ENCODE measurements around the gene SNTA1. TPM values are rescaled to one million over a fixed set of nuclear protein-coding genes. Genes with fewer than 3 reads are reported as not detected.

The SNTA1 gene
- total and polyA plus RNA-seq, 2 of the 13 experiments (the other 11 are each of a cell fraction or from before 2014, with no cell fraction given), result 16.4 to 18.3 TPM

DNA sequence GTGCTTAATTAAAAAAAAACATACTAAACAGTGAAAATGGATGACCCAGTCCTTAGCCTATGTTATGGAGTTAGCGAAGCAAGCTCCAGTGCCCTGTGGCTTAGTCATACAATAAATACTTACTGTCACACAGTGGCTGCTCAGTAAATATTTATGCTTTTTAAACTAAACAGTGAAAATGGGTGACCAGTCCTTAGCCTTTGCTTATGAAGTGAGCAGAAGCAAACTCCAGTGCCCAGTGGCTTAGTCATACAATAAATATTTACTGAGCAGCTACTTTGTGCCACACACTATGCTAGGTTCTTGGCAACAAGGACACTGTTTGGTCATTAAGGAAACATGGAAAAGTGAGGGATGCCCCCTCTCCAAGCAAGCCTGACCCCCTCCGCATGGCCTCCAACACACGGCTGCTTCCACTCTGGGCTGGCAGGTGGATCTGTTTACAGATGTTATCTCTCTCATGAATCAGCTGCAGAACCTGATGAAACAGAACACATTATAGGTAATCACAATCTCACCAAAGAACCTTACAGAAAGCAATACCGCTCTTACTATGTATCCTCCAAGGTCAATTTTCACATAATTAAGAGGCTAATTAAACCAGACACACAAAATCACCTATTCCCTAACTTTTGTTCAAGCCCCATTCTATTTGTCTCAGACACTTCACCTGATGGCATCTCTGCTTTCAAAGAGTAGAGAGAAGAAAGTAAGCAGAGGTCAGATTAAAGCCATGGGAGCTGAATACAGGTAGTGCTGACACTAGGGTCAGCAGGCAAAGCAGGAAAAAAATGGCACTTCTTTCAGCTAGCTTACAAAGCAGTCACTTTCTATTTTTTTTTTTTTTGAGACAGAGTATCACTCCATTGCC, 69.6 kb downstream of the SNTA1 start (continued):
- no peak for TF ChIP-seq HNRNPLL (IDR thresholded peaks at IDR 0.05; ENCODE audit: low read depth, low read length, poor library complexity, severe bottlenecking)
- peak; percentile 85; the same call in 1 of the 2 replicates for TF ChIP-seq ETV5 (CRISPR knock-in tag; IDR thresholded peaks at IDR 0.05; ENCODE audit: borderline replicate concordance)
- peak; percentile 99 for TF ChIP-seq IKZF5 (CRISPR knock-in tag; IDR thresholded peaks at IDR 0.05)
- TF ChIP-seq, protein P1, sequence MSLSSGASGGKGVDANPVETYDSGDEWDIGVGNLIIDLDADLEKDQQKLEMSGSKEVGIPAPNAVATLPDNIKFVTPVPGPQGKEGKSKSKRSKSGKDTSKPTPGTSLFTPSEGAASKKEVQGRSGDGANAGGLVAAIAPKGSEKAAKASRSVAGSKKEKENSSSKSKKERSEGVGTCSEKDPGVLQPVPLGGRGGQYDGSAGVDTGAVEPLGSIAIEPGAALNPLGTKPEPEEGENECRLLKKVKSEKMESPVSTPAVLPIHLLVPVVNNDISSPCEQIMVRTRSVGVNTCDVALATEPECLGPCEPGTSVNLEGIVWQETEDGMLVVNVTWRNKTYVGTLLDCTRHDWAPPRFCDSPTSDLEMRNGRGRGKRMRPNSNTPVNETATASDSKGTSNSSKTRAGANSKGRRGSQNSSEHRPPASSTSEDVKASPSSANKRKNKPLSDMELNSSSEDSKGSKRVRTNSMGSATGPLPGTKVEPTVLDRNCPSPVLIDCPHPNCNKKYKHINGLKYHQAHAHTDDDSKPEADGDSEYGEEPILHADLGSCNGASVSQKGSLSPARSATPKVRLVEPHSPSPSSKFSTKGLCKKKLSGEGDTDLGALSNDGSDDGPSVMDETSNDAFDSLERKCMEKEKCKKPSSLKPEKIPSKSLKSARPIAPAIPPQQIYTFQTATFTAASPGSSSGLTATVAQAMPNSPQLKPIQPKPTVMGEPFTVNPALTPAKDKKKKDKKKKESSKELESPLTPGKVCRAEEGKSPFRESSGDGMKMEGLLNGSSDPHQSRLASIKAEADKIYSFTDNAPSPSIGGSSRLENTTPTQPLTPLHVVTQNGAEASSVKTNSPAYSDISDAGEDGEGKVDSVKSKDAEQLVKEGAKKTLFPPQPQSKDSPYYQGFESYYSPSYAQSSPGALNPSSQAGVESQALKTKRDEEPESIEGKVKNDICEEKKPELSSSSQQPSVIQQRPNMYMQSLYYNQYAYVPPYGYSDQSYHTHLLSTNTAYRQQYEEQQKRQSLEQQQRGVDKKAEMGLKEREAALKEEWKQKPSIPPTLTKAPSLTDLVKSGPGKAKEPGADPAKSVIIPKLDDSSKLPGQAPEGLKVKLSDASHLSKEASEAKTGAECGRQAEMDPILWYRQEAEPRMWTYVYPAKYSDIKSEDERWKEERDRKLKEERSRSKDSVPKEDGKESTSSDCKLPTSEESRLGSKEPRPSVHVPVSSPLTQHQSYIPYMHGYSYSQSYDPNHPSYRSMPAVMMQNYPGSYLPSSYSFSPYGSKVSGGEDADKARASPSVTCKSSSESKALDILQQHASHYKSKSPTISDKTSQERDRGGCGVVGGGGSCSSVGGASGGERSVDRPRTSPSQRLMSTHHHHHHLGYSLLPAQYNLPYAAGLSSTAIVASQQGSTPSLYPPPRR (CRISPR knock-in tag; IDR thresholded peaks at IDR 0.05; ENCODE audit: borderline replicate concordance), result peak; percentile 94
- TF ChIP-seq MXI1 (IDR thresholded peaks at IDR 0.05; ENCODE audit: borderline replicate concordance, low read depth, low read length), result peak; percentile 95; the same call in 2 of the 3 replicates
- TF ChIP-seq FOXA1 (IDR thresholded peaks at IDR 0.05), result peak; percentile 97
- peak; percentile 96 for TF ChIP-seq FOXA1 (CRISPR knock-in tag; IDR thresholded peaks at IDR 0.05)
- no peak for TF ChIP-seq MED8 (CRISPR knock-in tag; IDR thresholded peaks at IDR 0.05; ENCODE audit: insufficient replicate concordance)
- peak; percentile 62; the same call in 1 of the 2 replicates for TF ChIP-seq SNAI1 (CRISPR knock-in tag; IDR thresholded peaks at IDR 0.05; ENCODE audit: borderline replicate concordance)
- TF ChIP-seq ZMAT3 (CRISPR knock-in tag; conservative IDR thresholded peaks at IDR 0.05), result peak; percentile 78
- TF ChIP-seq GTF2F1 (IDR thresholded peaks at IDR 0.05; ENCODE audit: low read length), result 0 out of 2 replicates have a peak, but pooled peaks have one; percentile 20
- TF ChIP-seq KLF12 (CRISPR knock-in tag; IDR thresholded peaks at IDR 0.05; ENCODE audit: borderline replicate concordance), result no peak; the same call in 1 of the 2 replicates
- peak; percentile 99 for TF ChIP-seq SALL1 (CRISPR knock-in tag; IDR thresholded peaks at IDR 0.05)
- peak; percentile 76 for TF ChIP-seq SOX13 (IDR thresholded peaks at IDR 0.05)
- peak in 1 of 2 experiments; percentile 95; a peak in 2 of 4 replicates for TF ChIP-seq SOX13 (CRISPR knock-in tag; conservative IDR thresholded peaks at IDR 0.05 in 1 of 2, IDR thresholded peaks at IDR 0.05 in 1 of 2)
- TF ChIP-seq, protein P2, sequence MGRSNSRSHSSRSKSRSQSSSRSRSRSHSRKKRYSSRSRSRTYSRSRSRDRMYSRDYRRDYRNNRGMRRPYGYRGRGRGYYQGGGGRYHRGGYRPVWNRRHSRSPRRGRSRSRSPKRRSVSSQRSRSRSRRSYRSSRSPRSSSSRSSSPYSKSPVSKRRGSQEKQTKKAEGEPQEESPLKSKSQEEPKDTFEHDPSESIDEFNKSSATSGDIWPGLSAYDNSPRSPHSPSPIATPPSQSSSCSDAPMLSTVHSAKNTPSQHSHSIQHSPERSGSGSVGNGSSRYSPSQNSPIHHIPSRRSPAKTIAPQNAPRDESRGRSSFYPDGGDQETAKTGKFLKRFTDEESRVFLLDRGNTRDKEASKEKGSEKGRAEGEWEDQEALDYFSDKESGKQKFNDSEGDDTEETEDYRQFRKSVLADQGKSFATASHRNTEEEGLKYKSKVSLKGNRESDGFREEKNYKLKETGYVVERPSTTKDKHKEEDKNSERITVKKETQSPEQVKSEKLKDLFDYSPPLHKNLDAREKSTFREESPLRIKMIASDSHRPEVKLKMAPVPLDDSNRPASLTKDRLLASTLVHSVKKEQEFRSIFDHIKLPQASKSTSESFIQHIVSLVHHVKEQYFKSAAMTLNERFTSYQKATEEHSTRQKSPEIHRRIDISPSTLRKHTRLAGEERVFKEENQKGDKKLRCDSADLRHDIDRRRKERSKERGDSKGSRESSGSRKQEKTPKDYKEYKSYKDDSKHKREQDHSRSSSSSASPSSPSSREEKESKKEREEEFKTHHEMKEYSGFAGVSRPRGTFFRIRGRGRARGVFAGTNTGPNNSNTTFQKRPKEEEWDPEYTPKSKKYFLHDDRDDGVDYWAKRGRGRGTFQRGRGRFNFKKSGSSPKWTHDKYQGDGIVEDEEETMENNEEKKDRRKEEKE (IDR thresholded peaks at IDR 0.05), result no peak
- peak; percentile 75; the same call in 1 of the 2 replicates for TF ChIP-seq ZBTB43 (CRISPR knock-in tag; conservative IDR thresholded peaks at IDR 0.05)
